RWPE2 (cell line): Measurements from ENCODE around the gene CYTIP.

Source experiments
- ATAC-seq: fragments of 200-7000 bp; cut with Tn5 transposase; 3 replicates; pipeline ENCODE4 v1.9.1; 2021; ENCODE audit warnings: low read depth
- DNase-seq: peaks from one replicate; pipeline ENCODE4 v3.0.0-alpha.2; 2020; ENCODE audit warnings: low spot score
- H3K27ac ChIP-seq: fragments of 450-650 bp; 2 replicates; pipeline ENCODE4 v1.5.1; 2017; ENCODE audit warnings: mild to moderate bottlenecking; ENCODE audit not compliant: poor library complexity, severe bottlenecking
- H3K27me3 ChIP-seq: fragments of 250-450 bp; sonication (Bioruptor Pico); 2 replicates; pipeline ENCODE4 v1.5.1; 2021; ENCODE audit warnings: mild to moderate bottlenecking, moderate library complexity; ENCODE audit not compliant: insufficient read depth, poor library complexity, severe bottlenecking
- H3K36me3 ChIP-seq: fragments of 250-450 bp; sonication (Bioruptor Pico); 2 replicates; pipeline ENCODE4 v1.5.1; 2020; ENCODE audit warnings: low read depth, mild to moderate bottlenecking, moderate library complexity
- H3K4me1 ChIP-seq: fragments of 250-450 bp; sonication (Bioruptor Pico); 2 replicates; pipeline ENCODE4 v1.5.1; 2021; ENCODE audit warnings: mild to moderate bottlenecking, moderate library complexity; ENCODE audit not compliant: insufficient read depth, poor library complexity, severe bottlenecking
- H3K4me3 ChIP-seq: fragments of 250-450 bp; sonication (Bioruptor Pico); 2 replicates; pipeline ENCODE4 v1.5.1; 2021; ENCODE audit warnings: mild to moderate bottlenecking, moderate library complexity; ENCODE audit not compliant: severe bottlenecking
- H3K9me3 ChIP-seq: fragments of 250-450 bp; sonication (Bioruptor Pico); 2 replicates; pipeline ENCODE4 v1.5.1; 2021; ENCODE audit warnings: mild to moderate bottlenecking, moderate library complexity; ENCODE audit not compliant: severe bottlenecking
- CTCF ChIP-seq: fragments of 450-650 bp; IDR thresholded peaks from one replicate; pipeline ENCODE4 v1.5.1; 2017; ENCODE audit warnings: mild to moderate bottlenecking, moderate library complexity; ENCODE audit not compliant: poor library complexity, severe bottlenecking

CYTIP gene

GRCh38 chr2:157463002-157463401, 19.1 kb upstream of the CYTIP start:
- no peaks in the 10 kb centered on the region for H3K27me3 ChIP-seq

GRCh38 chr2:157460897-157461296, 17.0 kb upstream of the CYTIP start:
- H3K27ac ChIP-seq: no peak overlapping the region
- TF ChIP-seq CTCF: no peak
- no peaks in the 10 kb centered on the region for H3K4me1 ChIP-seq
- H3K9me3 ChIP-seq: no peaks in the 10 kb centered on the region
- H3K4me3 ChIP-seq: no peak overlapping the region
- ATAC-seq (no peak), DNase-seq (no peak)
- H3K36me3 ChIP-seq: no peaks in the 10 kb centered on the region
- H3K27me3 ChIP-seq: no peaks in the 10 kb centered on the region

More at GRCh38 chr2:157463002-157463401, 19.1 kb upstream of the CYTIP start:
- Histone ChIP-seq H3K4me3 (no peak overlapping the region), H3K36me3 (no peaks in the 10 kb centered on the region), H3K4me1 (no peaks in the 10 kb centered on the region), H3K9me3 (no peaks in the 10 kb centered on the region), H3K27ac (no peak overlapping the region)
- DNase-seq: no peak
- no peak for TF ChIP-seq CTCF
- ATAC-seq: no peak

- Histone ChIP-seq H3K27me3 (no peaks in the 10 kb centered on the region), H3K36me3 (no peaks in the 10 kb centered on the region), H3K4me3 (no peak overlapping the region), H3K4me1 (no peaks in the 10 kb centered on the region), H3K9me3 (no peaks in the 10 kb centered on the region), H3K27ac (no peak overlapping the region)
- TF ChIP-seq CTCF: no peak
- ATAC-seq (no peak), DNase-seq (no peak)
Measured at GRCh38 chr2:157460384-157460837, 16.5 kb upstream of the CYTIP start.

GRCh38 chr2:157459486-157459885, 15.6 kb upstream of the CYTIP start:
- TF ChIP-seq CTCF: no peak
- Histone ChIP-seq H3K36me3 (no peaks in the 10 kb centered on the region), H3K4me1 (no peaks in the 10 kb centered on the region), H3K27ac (no peak overlapping the region), H3K9me3 (no peaks in the 10 kb centered on the region), H3K4me3 (no peak overlapping the region), H3K27me3 (no peaks in the 10 kb centered on the region)
- DNase-seq: no peak
- ATAC-seq: no peak

- Histone ChIP-seq H3K27ac (no peak overlapping the region), H3K36me3 (no peaks in the 10 kb centered on the region), H3K9me3 (no peaks in the 10 kb centered on the region), H3K4me3 (no peak overlapping the region), H3K4me1 (no peaks in the 10 kb centered on the region), H3K27me3 (no peaks in the 10 kb centered on the region)
- ATAC-seq (no peak), DNase-seq (no peak)
- TF ChIP-seq CTCF: no peak
Measured at GRCh38 chr2:157447741-157448140, 3.9 kb upstream of the CYTIP start.
